ENCODE data around the gene MFAP3L.

The MFAP3L gene

DNA sequence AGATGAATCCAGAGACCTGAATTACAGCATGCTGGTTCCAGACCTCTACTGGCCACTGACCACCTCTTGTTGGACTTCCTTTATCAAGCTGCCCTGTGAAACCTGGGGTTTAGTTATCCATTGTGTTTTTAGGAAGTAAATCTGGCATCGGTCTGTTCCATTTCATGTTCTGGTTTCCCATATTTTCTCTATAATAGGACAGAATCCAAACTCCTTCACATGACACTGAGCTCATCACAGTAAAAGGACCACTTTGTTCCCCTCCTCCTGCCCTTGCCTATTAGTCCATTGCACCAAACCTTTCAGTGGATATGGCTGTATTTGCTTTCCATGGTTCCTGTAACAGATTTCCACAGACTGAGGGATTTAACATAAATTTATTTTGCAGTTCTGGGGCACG is 4.0 kb downstream of the MFAP3L start:
- DNase-seq (ENCODE audit: low read depth, low spot score), result no peak

- no peak for DNase-seq (ENCODE audit: low read depth, low spot score)
These were observed 8.9 kb downstream of the MFAP3L start for GRCh38 chr4:170017252-170017651.

DNA sequence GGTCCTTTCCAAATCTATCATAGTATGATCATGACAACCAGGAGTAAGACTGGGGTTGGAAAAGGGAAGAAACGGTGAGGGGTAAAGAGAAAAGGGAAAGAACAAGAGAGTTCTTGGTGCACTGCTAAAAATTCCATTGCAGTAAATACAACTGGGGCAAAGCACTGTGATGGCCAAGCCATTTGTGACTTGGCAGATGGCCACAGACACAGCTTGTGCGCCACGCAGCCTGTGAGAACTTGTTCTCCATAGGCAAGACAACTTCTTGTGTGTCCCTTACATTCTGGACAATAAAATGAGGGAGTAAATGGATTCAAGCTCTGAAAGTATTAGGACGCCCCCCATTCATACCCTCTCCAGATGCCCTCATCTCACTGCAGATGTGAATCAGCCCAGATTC is 10.9 kb downstream of the MFAP3L start:
- no peak for DNase-seq (ENCODE audit: low read depth, low spot score)

DNA sequence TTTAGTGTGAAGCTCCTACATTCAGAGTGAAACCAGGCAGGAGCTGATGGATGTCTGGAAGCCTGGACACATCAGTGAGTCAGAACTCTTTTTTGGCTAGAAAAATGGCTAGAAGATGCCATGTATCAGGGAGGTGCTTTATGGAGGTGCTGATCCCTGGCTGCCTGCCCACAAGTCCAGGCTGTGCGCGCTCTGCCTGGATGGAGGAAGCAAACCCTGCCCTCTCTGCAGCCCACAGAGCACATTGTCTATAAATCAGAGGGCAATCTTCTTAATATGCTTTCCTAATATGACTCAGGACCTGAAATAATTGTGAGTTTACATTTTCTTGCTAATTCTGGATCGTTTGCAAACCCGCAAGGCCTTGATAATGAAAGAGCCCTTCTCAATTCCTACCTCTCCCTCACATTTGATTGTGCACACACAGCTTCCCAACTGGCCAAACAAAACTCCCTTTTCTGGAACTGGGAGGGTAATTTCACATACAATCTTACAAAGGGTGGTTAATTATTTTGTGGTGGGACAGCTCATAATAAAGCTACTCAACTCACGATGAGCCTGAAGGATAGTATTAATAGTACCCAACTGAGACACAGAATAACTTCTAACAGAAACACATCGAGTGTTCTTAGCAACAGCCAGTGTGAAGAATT is 11.7 kb downstream of the MFAP3L start:
- no peak for DNase-seq (ENCODE audit: low read depth, low spot score)

DNA sequence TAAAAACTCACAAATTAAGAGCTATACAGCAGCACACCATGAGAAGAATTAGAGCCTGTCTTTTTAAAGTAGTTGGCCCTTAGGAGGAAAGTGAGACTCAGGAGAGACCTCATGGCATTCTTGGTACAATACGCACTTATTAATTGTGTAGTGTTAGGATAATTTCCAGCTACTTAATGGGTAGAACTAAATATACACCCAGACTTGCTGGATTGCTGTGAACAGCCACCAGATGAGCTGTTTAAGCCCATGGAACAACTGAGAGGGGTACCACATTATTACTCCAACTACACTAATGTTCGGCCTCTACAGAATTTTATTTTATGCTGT is 13.6 kb downstream of the MFAP3L start:
- DNase-seq (ENCODE audit: low read depth, low spot score), result no peak

- no peak for DNase-seq (ENCODE audit: low read depth, low spot score)
These were observed 14.1 kb downstream of the MFAP3L start for GRCh38 chr4:170011921-170012628.

GRCh38 chr4:170009291-170009690 is 16.9 kb downstream of the MFAP3L start:
- no peak for DNase-seq (ENCODE audit: low read depth, low spot score)

GRCh38 chr4:170008801-170009200 is 17.4 kb downstream of the MFAP3L start:
- no peak for DNase-seq (ENCODE audit: low read depth, low spot score)

DNA sequence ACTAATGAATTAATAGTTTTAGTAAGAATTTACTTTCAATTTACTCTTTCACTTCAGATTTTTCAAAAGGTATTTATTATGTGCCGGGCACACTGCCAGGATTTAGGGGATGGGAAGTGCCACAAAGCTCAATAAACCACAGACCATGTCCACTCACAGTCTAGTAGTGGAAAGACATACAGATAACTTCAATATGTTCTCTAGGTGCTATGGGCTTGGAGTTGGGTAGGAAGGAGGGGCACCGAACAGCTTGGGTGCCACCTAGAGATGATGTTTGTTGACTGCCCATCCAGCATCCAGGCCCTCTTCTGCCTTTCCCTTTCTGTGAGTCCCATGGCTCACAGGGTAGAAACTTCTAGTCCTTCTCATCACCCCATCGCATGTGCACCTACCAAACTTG is 17.8 kb downstream of the MFAP3L start:
- DNase-seq (ENCODE audit: low read depth, low spot score), result no peak

GRCh38 chr4:170007113-170007512 is 19.1 kb downstream of the MFAP3L start:
- DNase-seq (ENCODE audit: low read depth, low spot score), result no peak

- DNase-seq (ENCODE audit: low read depth, low spot score), result no peak
These were observed 20.7 kb downstream of the MFAP3L start for GRCh38 chr4:170005472-170005871.

DNA sequence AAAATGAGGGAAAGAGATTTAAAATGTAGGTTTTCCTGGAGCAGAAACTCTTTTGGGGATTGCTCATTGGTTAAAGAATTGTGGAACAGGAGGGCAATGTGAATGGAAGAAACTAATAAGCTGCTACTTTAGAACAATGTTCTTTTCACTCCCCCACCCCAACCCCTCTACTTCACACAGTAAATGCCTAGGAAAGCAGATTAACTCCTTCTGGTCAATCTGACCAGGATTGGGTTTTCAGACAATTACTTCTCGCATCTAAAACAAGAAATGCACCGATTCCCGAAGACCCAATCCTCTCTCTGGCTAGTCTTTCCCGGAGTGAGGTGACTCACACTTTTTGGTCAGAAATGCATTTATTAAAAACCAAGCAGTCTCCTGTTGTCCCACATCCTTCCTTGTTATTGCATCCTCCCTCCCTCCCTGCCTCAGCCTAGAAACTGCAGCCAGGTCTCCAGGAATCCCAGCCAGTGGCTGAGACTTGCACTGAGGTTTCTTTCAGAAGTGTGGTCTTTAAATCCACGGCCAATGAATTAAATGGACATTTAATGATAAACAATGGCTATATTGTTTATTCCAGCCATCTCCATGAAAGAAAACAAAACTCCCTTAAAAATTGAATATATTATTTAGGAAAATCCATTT is 21.4 kb downstream of the MFAP3L start:
- DNase-seq (ENCODE audit: low read depth, low spot score), result no peak

GRCh38 chr4:170003071-170004070 is 22.8 kb downstream of the MFAP3L start:
- DNase-seq (ENCODE audit: low read depth, low spot score), result no peak

DNA sequence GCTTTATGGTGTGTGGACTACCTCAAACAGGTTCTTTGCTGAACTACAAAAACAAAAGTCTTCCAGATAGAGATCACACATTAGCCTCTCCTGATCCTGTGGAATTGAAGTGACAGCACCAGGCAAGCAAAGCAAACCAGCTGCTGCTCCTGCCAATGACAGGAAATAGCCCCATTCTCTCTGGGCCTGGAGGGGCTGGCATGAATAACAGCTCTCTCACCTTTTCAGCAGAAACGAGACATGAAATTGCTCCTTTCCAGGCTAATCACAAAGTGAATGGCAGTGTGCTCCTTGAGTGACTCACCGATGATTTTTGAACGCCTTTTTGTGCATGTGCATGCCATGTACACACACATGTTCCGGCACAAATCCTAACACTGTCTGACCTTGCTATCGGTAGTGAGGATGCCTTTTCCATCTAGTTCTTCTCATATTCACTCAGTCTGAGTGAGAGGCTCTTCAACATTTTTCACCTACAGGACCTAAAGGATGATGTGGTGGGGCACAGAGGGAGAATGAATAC is 24.4 kb downstream of the MFAP3L start:
- DNase-seq (ENCODE audit: low read depth, low spot score), result no peak

- DNase-seq (ENCODE audit: low read depth, low spot score), result no peak
These were observed 25.0 kb downstream of the MFAP3L start for GRCh38 chr4:170001011-170001744.

GRCh38 chr4:169999923-170000322 is 26.3 kb downstream of the MFAP3L start:
- no peak for DNase-seq (ENCODE audit: low read depth, low spot score)

- no peak for DNase-seq (ENCODE audit: low read depth, low spot score)
These were observed 27.2 kb downstream of the MFAP3L start for GRCh38 chr4:169998981-169999380.

GRCh38 chr4:169996379-169997240 is 29.6 kb downstream of the MFAP3L start:
- no peak for DNase-seq (ENCODE audit: low read depth, low spot score)

DNA sequence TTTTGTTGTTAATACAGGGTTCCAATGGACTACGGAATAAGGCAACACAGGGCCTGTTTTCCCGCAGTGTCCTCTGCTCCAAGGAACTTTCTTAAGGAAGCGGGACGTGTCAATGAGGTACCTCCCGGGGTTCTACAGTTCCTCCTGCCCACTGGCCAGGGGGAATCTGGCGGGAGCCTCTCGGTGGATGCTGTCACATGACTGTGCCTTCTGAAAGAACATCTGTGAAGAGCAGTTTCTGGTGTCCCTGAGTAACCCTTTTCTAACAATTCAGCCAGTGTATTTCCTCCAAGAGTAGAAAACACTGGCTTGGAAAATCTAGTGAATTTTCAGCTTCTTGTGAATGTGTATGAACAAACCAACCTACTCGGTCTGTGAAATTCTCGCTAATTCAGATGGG is 32.7 kb downstream of the MFAP3L start:
- DNase-seq (ENCODE audit: low read depth, low spot score), result no peak

DNA sequence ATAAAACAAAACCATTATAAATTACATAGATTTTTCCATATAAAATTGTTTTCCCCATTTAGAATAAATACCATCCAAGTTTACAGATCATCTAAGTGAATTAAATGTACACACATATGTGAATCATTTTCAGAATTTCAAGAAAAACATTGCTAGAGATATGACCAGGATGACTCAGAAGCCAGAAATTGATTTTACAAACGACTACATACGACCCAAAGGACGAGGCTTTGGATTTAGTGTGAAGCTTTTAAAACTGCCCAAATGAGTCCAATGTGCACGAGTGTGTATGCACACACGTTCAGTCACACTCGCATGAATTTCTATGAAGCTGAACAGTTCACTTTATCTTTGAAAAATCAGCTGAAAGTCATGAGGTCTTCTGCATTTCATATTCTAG is 37.9 kb downstream of the MFAP3L start:
- no peak for DNase-seq (ENCODE audit: low read depth, low spot score)

All from activated CD4-positive, CD25-positive, alpha-beta regulatory T cell treated with anti-CD3 and anti-CD28 coated beads, Interleukin-2, amount 50 U/mL, for 16 hours (primary cell).